Ovary (tissue), 3 donors: ENCODE measurements around the gene HK2.

ENCODE experiments used
- EP300 ChIP-seq: sonication (generic); formaldehyde crosslinking; IDR thresholded peaks from one replicate; pipeline ENCODE4 v1.6.1; 2017; ENCODE audit warnings: antibody characterized with exemption
- POLR2A ChIP-seq: fragments of 450-650 bp; IDR thresholded peaks from one replicate; pipeline ENCODE4 v1.6.1; 2017; ENCODE audit warnings: antibody characterized with exemption, mild to moderate bottlenecking, moderate library complexity
- TF ChIP-seq, protein P1 (sequence below), 3 donors: fragments of 450-650 bp in 2 of 3; fragments of 200-600 bp in 1 of 3; IDR thresholded peaks; one replicate each; pipeline versions ENCODE4 v1.5.1 to v1.8.0; 2016 to 2022; ENCODE audit warnings: antibody characterized with exemption in 3 of 3, mild to moderate bottlenecking in 1 of 3
- donor health status: DM: no; HTN: no; CAD: no.

DNA sequence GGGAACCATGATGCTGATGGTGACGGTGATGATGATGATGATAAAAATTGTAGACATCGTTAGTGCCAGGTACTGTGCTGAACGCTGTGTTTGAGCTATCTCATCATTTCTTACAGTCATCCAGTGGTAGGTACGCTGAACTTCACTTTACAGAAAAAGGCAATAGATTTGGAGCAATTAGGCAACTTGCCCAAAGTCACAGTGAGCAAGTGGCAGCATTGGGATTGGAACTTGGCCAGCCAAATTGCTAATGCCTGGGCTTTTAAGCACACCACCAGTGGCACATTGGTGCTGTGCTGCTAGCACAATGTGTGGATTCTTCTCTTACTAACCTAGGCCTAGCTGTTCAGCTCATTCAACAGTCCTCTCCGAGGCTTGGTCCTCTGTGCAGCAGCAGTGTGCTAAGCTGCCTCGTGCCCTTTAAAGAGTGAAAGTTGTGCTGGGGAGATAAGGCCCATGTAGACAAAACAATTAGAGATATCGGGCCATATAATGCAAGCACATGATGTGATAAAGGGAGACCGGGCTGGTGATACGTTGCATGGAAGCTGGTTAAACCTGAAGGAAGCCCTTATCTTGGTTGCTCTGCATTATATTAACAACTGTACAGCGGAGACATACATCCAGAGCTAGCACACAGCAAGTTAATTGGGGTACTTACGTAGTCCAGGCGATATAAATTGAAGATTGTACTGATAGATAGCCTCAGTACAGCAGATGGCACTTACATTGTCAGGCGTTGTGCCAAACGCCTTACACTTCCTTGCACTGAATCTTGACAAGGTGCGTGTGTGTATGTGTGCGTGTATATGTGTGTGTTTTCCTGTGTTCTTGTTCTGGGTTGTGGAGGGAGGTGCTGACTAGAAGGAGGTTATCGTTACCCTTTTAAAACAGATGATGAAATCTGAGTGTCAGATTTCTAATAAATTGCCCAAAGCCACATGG lies 28.4 kb downstream of the HK2 start:
- TF ChIP-seq EP300 (no peak), POLR2A (no peak)
- TF ChIP-seq, protein P1, sequence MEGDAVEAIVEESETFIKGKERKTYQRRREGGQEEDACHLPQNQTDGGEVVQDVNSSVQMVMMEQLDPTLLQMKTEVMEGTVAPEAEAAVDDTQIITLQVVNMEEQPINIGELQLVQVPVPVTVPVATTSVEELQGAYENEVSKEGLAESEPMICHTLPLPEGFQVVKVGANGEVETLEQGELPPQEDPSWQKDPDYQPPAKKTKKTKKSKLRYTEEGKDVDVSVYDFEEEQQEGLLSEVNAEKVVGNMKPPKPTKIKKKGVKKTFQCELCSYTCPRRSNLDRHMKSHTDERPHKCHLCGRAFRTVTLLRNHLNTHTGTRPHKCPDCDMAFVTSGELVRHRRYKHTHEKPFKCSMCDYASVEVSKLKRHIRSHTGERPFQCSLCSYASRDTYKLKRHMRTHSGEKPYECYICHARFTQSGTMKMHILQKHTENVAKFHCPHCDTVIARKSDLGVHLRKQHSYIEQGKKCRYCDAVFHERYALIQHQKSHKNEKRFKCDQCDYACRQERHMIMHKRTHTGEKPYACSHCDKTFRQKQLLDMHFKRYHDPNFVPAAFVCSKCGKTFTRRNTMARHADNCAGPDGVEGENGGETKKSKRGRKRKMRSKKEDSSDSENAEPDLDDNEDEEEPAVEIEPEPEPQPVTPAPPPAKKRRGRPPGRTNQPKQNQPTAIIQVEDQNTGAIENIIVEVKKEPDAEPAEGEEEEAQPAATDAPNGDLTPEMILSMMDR (IDR thresholded peaks at IDR 0.05): no peak
